Neuronal stem cell (in vitro differentiated cells): ENCODE measurements around the gene DLL3.

Source experiments
- DNase-seq: peaks from one replicate; pipeline ENCODE4 v3.0.0-alpha.2; 2013; ENCODE audit warnings: low spot score
- H2AFZ ChIP-seq: one replicate; pipeline ENCODE4 v1.6.1; 2013; ENCODE audit warnings: mild to moderate bottlenecking, low read length, inconsistent platforms
- H2AK5ac ChIP-seq: 2 replicates; pipeline ENCODE4 v1.6.1; 2013; ENCODE audit warnings: low read depth, mild to moderate bottlenecking, inconsistent platforms, low read length, moderate library complexity, mixed read lengths
- H2BK120ac ChIP-seq: 2 replicates; pipeline ENCODE4 v1.6.1; 2013; ENCODE audit warnings: low read depth, mild to moderate bottlenecking, inconsistent platforms, low read length, moderate library complexity, mixed read lengths
- H2BK12ac ChIP-seq: one replicate; pipeline ENCODE4 v1.6.1; 2013; ENCODE audit warnings: low read length, inconsistent platforms
- H2BK15ac ChIP-seq: 2 replicates; pipeline ENCODE4 v1.6.1; 2013; ENCODE audit warnings: mild to moderate bottlenecking, low read length, inconsistent platforms, mixed read lengths
- H2BK5ac ChIP-seq: one replicate; pipeline ENCODE4 v1.6.1; 2013; ENCODE audit warnings: inconsistent platforms, mild to moderate bottlenecking, low read length, moderate library complexity
- H3K14ac ChIP-seq: one replicate; pipeline ENCODE4 v1.6.1; 2013; ENCODE audit warnings: low read length, inconsistent platforms
- H3K18ac ChIP-seq: 2 replicates; pipeline ENCODE4 v1.6.1; 2013; ENCODE audit warnings: low read length, inconsistent platforms
- H3K23ac ChIP-seq: 2 replicates; pipeline ENCODE4 v1.6.1; 2013; ENCODE audit warnings: low read depth, mild to moderate bottlenecking, mixed read lengths, low read length, inconsistent platforms; ENCODE audit not compliant: poor library complexity
- H3K27ac ChIP-seq: replicated peaks from 3 replicates; pipeline ENCODE4 v1.5.1; 2013; ENCODE audit warnings: low read length, inconsistent platforms
- H3K27me3 ChIP-seq, 3 experiments: 2 replicates each; pipeline ENCODE4 v1.6.1; 2013; ENCODE audit warnings: low read length in 3 of 3, mild to moderate bottlenecking in 2 of 3, inconsistent platforms in 1 of 3, low read depth in 1 of 3, mixed read lengths in 1 of 3, moderate library complexity in 1 of 3; ENCODE audit not compliant: control insufficient read depth in 3 of 3, insufficient read depth in 3 of 3
- H3K36me3 ChIP-seq, 2 donors: replicated peaks in 1 of 2; 2 replicates each; pipeline ENCODE4 v1.6.1; 2013; ENCODE audit warnings: low read length in 2 of 2; ENCODE audit not compliant: control insufficient read depth in 2 of 2, insufficient read depth in 2 of 2
- H3K4ac ChIP-seq: 2 replicates; pipeline ENCODE4 v1.6.1; 2013; ENCODE audit warnings: inconsistent platforms, mild to moderate bottlenecking, low read length, moderate library complexity
- H3K4me1 ChIP-seq, 2 donors: 1 replicate in 1 of 2; 2 replicates in 1 of 2; pipeline ENCODE4 v1.6.1; 2013; ENCODE audit warnings: low read length in 2 of 2, low read depth in 1 of 2; ENCODE audit not compliant: control insufficient read depth in 2 of 2, insufficient read depth in 1 of 2
- H3K4me2 ChIP-seq: one replicate; pipeline ENCODE4 v1.6.1; 2013; ENCODE audit warnings: mild to moderate bottlenecking, low read length, inconsistent platforms; ENCODE audit not compliant: insufficient read depth, poor library complexity, severe bottlenecking
- H3K4me3 ChIP-seq, 2 donors: 2 replicates each; pipeline ENCODE4 v1.5.1; 2013; ENCODE audit warnings: low read length in 2 of 2, mild to moderate bottlenecking in 2 of 2, inconsistent platforms in 1 of 2, moderate library complexity in 1 of 2
- H3K79me1 ChIP-seq: one replicate; pipeline ENCODE4 v1.6.1; 2013; ENCODE audit warnings: low read depth, mild to moderate bottlenecking, inconsistent platforms, low read length, moderate library complexity
- H3K9ac ChIP-seq: one replicate; pipeline ENCODE4 v1.6.1; 2013; ENCODE audit warnings: mild to moderate bottlenecking, low read depth, low read length, inconsistent platforms; ENCODE audit not compliant: poor library complexity
- H3K9me3 ChIP-seq, 2 donors: replicated peaks in 1 of 2; 2 replicates each; pipeline versions ENCODE3 to v1.6.1; 2013; ENCODE audit warnings: low read length in 2 of 2, mild to moderate bottlenecking in 2 of 2, inconsistent platforms in 1 of 2, low read depth in 1 of 2, mixed read lengths in 1 of 2, moderate library complexity in 1 of 2; ENCODE audit not compliant: control insufficient read depth in 2 of 2, insufficient read depth in 1 of 2
- H4K8ac ChIP-seq: one replicate; pipeline ENCODE4 v1.6.1; 2013; ENCODE audit warnings: low read depth, mild to moderate bottlenecking, inconsistent platforms, low read length, moderate library complexity
- H4K91ac ChIP-seq: one replicate; pipeline ENCODE4 v1.6.1; 2013; ENCODE audit warnings: low read length, low read depth, mild to moderate bottlenecking, inconsistent platforms; ENCODE audit not compliant: poor library complexity
- WGBS, 2 donors: extraction: QIAGEN DNeasy Blood & Tissue Kit; methylation state at CpG; one replicate each; pipeline ENCODE4 v1.1.7; 2013; ENCODE audit warnings: missing lambda C conversion rate in 2 of 2, mixed read lengths in 1 of 2; ENCODE audit not compliant: insufficient read length in 2 of 2, insufficient replicate concordance in 1 of 2; ENCODE audit errors: extremely low coverage in 2 of 2; 5-methylcytosine and 5-hydroxymethylcytosine counted together

The DLL3 gene

DNA sequence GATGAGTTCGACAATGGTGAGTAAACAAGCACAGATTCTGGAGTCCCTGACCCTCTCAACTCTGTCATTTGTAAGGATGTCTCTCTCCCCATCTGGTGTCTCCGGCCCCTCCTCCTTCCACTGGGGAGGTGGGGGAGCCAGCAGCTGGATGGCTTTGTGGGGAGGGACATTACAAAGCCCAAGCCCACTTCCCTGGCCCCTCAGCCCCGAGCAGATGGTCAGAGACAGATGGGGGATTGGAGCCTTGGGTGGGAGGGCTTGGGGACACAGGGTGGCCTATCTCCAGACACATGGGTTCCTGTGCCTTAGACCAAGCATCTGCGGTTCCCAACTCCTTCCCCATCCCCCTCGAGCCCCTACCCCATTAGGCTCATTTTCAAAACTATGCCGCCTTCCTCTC lies 15.6 kb upstream of the DLL3 start:
- Histone ChIP-seq H3K4me3 (no peak overlapping the region), H3K79me1 (peaks cover 17% of the 10 kb centered on the region), H3K18ac (no peak overlapping the region), H4K8ac (no peak overlapping the region), H3K23ac (no peak overlapping the region), H3K36me3 (peaks cover 23 to 51% of the 10 kb centered on the region in 2 donors), H2BK5ac (no peak overlapping the region), H3K27ac (no peak overlapping the region), H3K14ac (no peak overlapping the region), H2AK5ac (no peak overlapping the region), H2AFZ (no peak overlapping the region), H3K4me1 (peaks cover 10 to 12% of the 10 kb centered on the region in 2 donors), H2BK120ac (no peak overlapping the region), H4K91ac (no peak overlapping the region), H3K27me3 (no peaks in the 10 kb centered on the region), H3K9ac (no peak overlapping the region), H3K9me3 (no peaks in the 10 kb centered on the region), H3K4me2 (no peak overlapping the region), H2BK12ac (no peak overlapping the region), H2BK15ac (no peak overlapping the region), H3K4ac (no peak overlapping the region)
- DNase-seq = no peak
- WGBS, 2 donors = no CpG with 5 or more reads among the region's 6 CpGs

DNA sequence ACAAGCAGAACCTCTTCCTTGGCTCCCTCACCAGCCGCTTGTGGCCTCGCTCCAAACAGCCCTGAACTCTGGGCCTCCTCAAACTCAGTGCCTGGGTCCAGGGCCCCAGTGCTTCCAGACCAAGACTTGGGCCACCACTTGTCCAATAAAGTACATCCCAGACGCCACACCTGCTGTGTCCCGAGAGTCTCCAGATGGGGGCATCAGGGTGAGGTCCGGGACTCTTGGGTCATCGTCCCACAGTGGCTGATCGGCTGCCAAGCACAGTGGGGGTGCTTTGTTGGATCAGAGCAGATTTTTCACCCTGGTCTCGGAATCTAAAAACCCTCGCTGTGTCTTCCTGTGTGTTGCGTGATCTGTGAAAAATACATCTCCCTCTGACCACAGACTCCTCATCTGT lies 9.0 kb upstream of the DLL3 start:
- no peak overlapping the region for H2BK15ac ChIP-seq

DNA sequence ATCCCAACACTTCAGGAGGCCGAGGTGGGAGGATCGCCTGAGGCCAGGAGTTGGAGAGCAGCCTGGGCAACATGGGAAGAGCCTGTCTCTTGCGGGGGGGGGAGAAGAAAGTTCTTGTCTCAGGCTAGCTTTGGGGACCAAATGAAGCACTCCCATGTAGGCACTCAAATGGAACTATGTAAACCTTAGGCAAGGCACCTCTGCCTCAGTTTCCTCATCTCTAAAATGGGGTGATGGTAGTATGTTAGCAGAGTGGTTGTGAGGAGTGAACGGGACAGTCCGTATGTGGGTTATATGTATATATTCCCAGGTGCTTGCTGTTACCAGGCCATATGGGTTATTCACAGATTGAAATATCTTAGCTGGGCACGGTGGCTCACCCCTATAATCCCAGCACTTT lies 6.5 kb upstream of the DLL3 start:
- no peak overlapping the region for H3K18ac ChIP-seq
- H3K79me1 ChIP-seq = peaks cover 1% of the 10 kb centered on the region
- H3K23ac ChIP-seq = no peak overlapping the region
- no peak overlapping the region for H2BK120ac ChIP-seq
- no peak overlapping the region for H2BK12ac ChIP-seq
- no peak overlapping the region for H3K4me2 ChIP-seq
- no peaks in the 10 kb centered on the region for H3K27me3 ChIP-seq
- no peak overlapping the region for H3K27ac ChIP-seq
- no peak overlapping the region for H3K9ac ChIP-seq
- no peak for DNase-seq
- H3K4me3 ChIP-seq = no peak overlapping the region
- H4K8ac ChIP-seq = no peak overlapping the region
- H4K91ac ChIP-seq = no peak overlapping the region
- no peak overlapping the region for H2BK15ac ChIP-seq
- no peaks in the 10 kb centered on the region for H3K9me3 ChIP-seq
- no peak overlapping the region for H3K4ac ChIP-seq
- H3K14ac ChIP-seq = no peak overlapping the region
- no peak overlapping the region for H2BK5ac ChIP-seq
- WGBS, 2 donors = no CpG with 5 or more reads among the region's 6 CpGs
- H3K36me3 ChIP-seq = peaks cover 26 to 40% of the 10 kb centered on the region in 2 donors
- H2AK5ac ChIP-seq = no peak overlapping the region
- H2AFZ ChIP-seq = no peak overlapping the region
- no peaks in the 10 kb centered on the region for H3K4me1 ChIP-seq

More for the DNA sequence above, 9.0 kb upstream of the DLL3 start:
- no CpG with 5 or more reads among the region's 10 CpGs for WGBS, 2 donors
- Histone ChIP-seq H2AK5ac (no peak overlapping the region), H4K8ac (no peak overlapping the region), H3K18ac (no peak overlapping the region), H2BK120ac (no peak overlapping the region), H3K4me3 (no peak overlapping the region), H4K91ac (no peak overlapping the region), H3K36me3 (peaks cover 37 to 63% of the 10 kb centered on the region in 2 donors), H3K4me1 (no peaks in the 10 kb centered on the region), H2AFZ (no peak overlapping the region), H3K27ac (no peak overlapping the region), H3K14ac (no peak overlapping the region), H3K4me2 (no peak overlapping the region), H2BK12ac (no peak overlapping the region), H3K9me3 (no peaks in the 10 kb centered on the region), H3K9ac (no peak overlapping the region), H3K4ac (no peak overlapping the region), H2BK5ac (no peak overlapping the region), H3K23ac (no peak overlapping the region), H3K79me1 (peaks cover 8% of the 10 kb centered on the region), H3K27me3 (no peaks in the 10 kb centered on the region)
- DNase-seq = no peak

DNA sequence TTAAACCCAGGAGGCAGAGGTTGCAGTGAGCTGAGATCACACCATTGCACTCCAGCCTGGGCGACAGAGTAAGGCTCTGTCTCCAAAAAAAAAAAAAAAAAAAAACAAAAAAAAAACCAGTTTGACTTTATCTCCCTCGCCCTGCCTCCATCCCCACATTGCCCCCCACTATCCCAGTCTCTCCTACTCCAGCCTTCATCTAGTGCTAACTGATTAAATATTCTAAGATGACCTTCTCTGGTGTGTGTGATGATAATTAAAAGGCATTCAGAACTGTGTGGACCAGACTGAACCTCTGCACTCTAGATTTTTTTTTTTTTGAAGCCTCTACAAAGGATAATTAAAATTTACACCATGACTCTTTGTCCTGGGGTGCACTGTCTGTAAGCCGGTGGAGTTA lies 6.0 kb upstream of the DLL3 start:
- DNase-seq = no peak
- H3K23ac ChIP-seq = no peak overlapping the region
- peaks cover 1% of the 10 kb centered on the region for H3K79me1 ChIP-seq
- H3K18ac ChIP-seq = no peak overlapping the region
- no peak overlapping the region for H3K4ac ChIP-seq
- H2AK5ac ChIP-seq = no peak overlapping the region
- no peaks in the 10 kb centered on the region for H3K9me3 ChIP-seq
- H4K91ac ChIP-seq = no peak overlapping the region
- H4K8ac ChIP-seq = no peak overlapping the region
- H3K4me1 ChIP-seq = no peaks in the 10 kb centered on the region
- H3K9ac ChIP-seq = no peak overlapping the region
- H2AFZ ChIP-seq = no peak overlapping the region
- no peak overlapping the region for H2BK15ac ChIP-seq
- H3K4me2 ChIP-seq = no peak overlapping the region
- peaks cover 25 to 38% of the 10 kb centered on the region in 2 donors for H3K36me3 ChIP-seq
- H2BK12ac ChIP-seq = no peak overlapping the region
- WGBS, 2 donors = no CpG with 5 or more reads among the region's 3 CpGs
- no peak overlapping the region for H3K27ac ChIP-seq
- no peak overlapping the region for H3K14ac ChIP-seq
- no peaks in the 10 kb centered on the region for H3K27me3 ChIP-seq
- H2BK5ac ChIP-seq = no peak overlapping the region
- no peak overlapping the region for H2BK120ac ChIP-seq
- H3K4me3 ChIP-seq = no peak overlapping the region
